Measurements from ENCODE around the gene PEX1.
"Not testable (repeated sequence)": the region's sequence is repeated elsewhere in the genome, so short reads cannot be mapped to it uniquely, and the experiment has no call there.

The PEX1 gene

DNA sequence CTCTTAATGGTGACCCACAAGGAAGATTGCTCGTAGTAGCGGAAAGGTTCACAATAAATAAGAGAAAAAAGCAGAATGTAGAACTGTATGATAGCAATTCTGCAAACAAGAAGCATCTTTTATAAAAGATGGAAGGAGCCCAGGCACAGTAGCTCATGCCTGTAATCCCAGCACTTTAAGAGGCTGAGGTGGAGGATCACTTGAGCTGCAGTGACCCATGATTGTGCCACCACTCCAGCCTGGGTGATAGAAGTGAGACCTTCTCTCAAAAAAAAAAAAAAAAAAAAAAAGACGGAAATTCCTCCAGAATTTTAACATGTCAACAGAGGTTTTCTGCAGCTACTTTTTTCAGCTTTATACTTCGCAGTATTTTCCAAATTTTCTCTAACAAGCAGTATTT is 67.8 kb downstream of the PEX1 start:
- DNase-seq (ENCODE audit: low read depth) = no peak

DNA sequence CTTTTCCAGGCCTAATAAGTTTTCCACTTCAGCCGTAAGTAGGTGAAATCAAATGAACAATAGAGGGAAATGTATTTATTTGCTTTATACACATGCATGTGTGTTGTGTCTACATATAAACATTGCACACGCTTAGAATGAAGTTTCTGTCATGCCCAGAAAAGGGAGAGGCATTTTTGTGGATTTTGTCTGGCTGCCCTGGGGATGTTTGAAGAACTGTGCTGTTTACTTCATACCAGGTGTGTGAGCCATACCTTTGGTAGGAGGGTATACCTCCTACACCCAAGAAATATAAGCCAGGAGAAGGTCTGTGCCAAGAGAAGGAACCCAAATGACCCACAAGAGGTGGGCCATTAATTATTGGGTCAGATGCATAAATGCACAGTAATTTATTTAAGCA is 68.2 kb downstream of the PEX1 start:
- no peak for DNase-seq (ENCODE audit: low read depth)

DNA sequence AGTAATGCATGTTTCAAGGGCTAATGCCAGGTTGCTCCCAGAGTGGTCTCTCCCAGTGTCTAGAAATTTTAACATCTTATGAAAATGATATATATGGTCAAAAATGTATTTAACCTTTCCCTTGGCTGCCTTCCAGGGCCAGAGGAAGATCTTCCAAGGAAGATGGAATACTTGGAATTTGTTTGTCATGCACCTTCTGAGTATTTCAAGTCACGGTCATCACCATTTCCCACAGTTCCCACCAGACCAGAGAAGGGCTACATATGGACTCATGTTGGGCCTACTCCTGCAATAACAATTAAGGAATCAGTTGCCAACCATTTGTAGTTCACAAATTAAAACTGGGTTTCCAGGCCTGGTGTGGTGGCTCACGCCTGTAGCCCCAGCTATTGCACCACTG is 72.1 kb downstream of the PEX1 start:
- no peak for DNase-seq (ENCODE audit: low read depth)

DNA sequence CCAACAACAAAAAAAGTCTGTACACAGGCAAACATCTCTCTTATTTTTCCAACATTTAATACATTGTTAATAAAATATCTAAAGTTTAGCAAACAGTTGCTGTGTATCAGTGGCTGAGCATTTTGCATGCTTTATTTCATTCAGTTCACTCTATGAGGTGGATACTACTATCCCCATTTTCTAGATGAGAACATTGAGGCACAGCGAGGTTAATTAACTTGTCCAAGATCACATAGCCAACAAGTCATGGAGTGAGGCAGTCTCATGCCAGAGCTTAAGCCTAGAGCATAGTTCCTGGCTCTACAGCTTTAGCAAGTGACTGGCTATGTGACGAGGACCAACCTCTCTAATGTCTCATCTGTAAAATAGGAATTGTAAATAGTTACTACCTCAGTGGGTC is 76.7 kb downstream of the PEX1 start:
- DNase-seq (ENCODE audit: low read depth) = no peak

DNA sequence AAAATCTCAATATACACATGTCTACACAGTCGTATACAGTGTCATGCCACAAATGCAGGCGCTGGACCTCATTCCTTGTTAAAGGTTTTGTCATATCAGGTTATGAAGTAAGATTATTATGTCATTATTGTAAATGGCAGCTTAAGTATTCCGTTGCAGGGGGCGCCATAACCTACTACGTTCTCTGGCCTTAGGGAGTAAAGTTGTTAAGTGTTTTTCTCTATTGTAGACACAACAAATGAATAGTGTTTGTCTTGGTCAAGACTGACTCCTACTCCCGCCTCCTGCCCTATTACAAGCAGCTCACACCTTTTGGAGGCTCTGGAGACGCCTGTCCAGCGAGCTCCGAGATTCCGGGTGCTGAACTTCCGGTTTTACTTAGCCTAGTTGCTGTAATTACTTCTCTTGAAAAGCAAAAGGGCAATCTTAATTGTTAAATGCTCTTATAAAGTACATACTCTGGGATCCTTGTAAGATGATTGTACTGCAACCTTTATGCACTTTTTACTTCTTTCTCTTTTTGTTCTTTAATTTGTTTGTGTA is 80.0 kb downstream of the PEX1 start:
- DNase-seq (ENCODE audit: low read depth) = peak; percentile 22

DNA sequence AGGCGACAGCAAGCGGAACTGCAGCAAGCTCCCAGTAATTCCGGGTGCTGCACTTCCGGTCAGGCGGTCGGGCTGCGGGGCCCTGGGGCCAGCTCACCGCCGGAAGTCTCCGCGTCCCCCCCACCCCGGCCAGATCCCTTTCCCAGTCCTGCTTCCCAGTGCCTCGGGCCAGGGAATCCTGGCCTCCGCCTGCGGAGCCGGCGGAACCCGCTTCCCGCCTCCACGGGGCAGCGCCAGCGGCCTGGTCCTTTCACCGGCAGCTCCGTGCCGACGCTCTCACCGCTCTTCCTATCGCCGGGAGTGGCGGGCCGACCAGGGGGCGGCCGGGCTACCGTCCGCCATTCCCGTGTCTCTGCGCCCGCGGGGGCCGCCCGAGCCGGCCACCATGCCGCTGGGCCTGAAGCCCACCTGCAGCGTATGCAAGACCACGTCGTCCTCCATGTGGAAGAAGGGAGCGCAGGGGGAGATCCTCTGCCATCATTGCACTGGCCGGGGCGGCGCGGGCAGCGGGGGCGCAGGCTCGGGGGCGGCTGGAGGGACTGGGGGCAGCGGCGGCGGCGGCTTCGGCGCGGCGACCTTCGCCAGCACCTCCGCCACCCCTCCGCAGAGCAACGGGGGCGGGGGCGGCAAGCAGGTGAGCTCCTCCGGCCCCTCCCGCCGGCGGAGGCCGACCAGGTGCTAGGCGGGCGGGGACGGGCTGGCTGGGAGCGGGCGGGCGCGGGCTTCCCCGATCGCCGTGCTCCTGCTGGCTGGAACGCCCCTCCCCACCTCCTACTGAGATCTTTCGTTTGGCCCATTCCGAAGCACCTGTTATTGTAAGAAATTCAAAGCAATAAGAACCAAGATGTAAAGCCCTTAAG is 80.7 kb downstream of the PEX1 start, which contains the start of gene GATAD1:
Gene GATAD1 (plus strand): TSS at position 138 of the 860 bp plus-strand sequence. CDS start 248 bp downstream, at position 386.
- peak; percentile 61 for DNase-seq (ENCODE audit: low read depth)

DNA sequence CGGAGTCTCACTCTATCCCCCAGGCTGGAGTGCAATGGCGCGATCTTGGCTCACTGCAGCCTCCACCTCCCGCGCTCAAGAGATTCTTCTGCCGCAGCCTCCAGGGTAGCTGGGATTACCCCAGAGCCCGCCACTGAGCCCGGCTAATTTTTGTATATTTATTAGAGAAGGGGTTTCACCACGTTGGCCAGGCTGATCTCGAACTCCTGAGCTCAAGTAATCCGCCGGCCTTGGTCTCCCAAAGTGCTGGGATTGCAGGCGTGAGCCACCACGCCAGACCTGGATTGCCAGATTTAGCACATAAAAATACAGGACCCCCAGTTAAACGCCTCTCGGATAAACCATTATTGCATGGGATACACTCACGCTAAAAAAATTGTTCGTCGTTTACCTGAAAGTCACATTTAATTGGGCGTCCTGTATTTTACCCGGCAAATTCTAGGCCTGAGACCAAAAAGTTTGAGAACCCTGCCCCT is 81.4 kb downstream of the PEX1 start:
- DNase-seq (ENCODE audit: low read depth) = no peak

DNA sequence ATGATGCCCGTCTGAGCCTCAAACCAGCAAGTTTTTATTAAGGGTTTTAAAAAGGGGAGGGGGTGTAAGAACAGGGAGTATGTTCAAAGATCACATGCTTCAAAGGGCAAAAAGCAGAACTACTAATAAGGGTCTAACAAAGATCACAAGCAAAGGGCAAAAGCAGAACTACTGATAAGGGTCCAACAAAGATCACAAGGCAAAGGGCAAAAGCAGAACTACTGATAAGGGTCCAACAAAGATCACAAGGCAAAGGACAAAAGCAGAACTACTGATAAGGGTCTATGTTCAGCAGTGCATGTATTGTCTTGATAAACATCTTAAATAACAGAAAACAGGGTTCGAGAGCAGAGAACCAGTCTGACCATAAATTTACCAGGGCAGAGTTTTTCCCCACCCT is 85.6 kb downstream of the PEX1 start:
- DNase-seq (ENCODE audit: low read depth) = not testable (repeated sequence)

DNA sequence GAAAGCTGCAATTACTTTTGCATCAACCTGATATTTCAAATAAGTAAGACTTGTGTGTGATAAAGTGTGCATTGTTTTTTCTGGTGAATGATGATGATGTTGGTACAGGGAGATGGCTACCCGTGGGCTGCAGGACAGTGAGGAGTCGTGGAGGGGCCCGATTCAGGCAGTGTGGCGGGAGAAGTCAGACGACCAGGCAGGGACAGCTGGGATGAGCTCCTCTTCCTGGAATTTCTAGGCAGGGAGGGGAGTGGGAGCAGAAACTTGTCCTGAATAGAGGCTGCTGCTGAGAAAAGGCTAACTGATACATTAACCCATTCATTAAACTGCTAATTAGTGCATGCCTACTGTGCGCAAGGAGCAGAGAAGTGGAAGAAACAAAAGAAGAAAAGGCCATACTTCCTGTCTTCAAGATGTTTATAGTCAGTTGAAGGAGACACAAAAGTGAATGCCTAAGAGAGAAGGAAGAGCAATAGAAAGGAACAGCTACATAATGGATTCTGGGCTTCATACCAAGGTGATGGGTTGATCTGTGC is 90.3 kb downstream of the PEX1 start:
- no peak for DNase-seq (ENCODE audit: low read depth)

Data from activated T-helper 1 cell treated with Interleukin-2 at 50 U/mL for 16 hours (primary cell).